Esophagus muscularis mucosa (tissue), 4 donors: ENCODE data around the gene ACE. TPM values are rescaled to one million over a fixed set of nuclear protein-coding genes. Genes with fewer than 3 reads are reported as not detected.

Experiments
- DNase-seq: peaks from one replicate; pipeline ENCODE4 v3.0.0-alpha.2; 2017; ENCODE audit errors: extremely low spot score
- H3K27ac ChIP-seq, 4 donors: fragments of 200-600 bp; sonication (generic); replicated peaks in 1 of 4; 1 replicate in 3 of 4; 2 replicates in 1 of 4; pipeline ENCODE4 v1.5.1; 2016 to 2019; ENCODE audit warnings: mild to moderate bottlenecking in 1 of 4
- H3K27me3 ChIP-seq, 4 donors: fragments of 200-600 bp; sonication (generic); one replicate each; pipeline versions ENCODE4 v1.5.1 to v1.6.0; 2016 to 2019
- H3K36me3 ChIP-seq, 4 donors: fragments of 200-600 bp; sonication (generic); one replicate each; pipeline ENCODE4 v1.5.1; 2016 to 2019
- H3K4me1 ChIP-seq, 4 donors: fragments of 200-600 bp; sonication (generic); one replicate each; pipeline ENCODE4 v1.5.1; 2016 to 2019
- H3K4me3 ChIP-seq, 4 donors: fragments of 200-600 bp; sonication (generic); 1 replicate in 2 of 4; 2 replicates in 2 of 4; pipeline ENCODE4 v1.5.1; 2016 to 2019; ENCODE audit warnings: mild to moderate bottlenecking in 4 of 4, moderate library complexity in 1 of 4
- H3K9me3 ChIP-seq, 4 donors: fragments of 200-600 bp; sonication (generic); 1 replicate in 3 of 4; 2 replicates in 1 of 4; pipeline ENCODE4 v1.5.1; 2016 to 2019
- CTCF ChIP-seq, 3 experiments: fragments of 200-600 bp in 2 of 3; fragments of 450-650 bp in 1 of 3; sonication (generic) in 2 of 3; IDR thresholded peaks; one replicate each; pipeline ENCODE4 v1.5.1; 2017 to 2019; ENCODE audit warnings: antibody characterized with exemption in 3 of 3, mild to moderate bottlenecking in 2 of 3, moderate library complexity in 1 of 3
- EP300 ChIP-seq: sonication (generic); formaldehyde crosslinking; IDR thresholded peaks from one replicate; pipeline ENCODE4 v1.6.1; 2017; ENCODE audit warnings: antibody characterized with exemption
- POLR2A ChIP-seq: fragments of 450-650 bp; IDR thresholded peaks from one replicate; pipeline ENCODE4 v1.6.1; 2017; ENCODE audit warnings: antibody characterized with exemption, moderate library complexity, mild to moderate bottlenecking, low read depth
- POLR2AphosphoS5 ChIP-seq, 2 donors: sonication (generic); formaldehyde crosslinking; IDR thresholded peaks; one replicate each; pipeline ENCODE4 v1.6.1; 2017; ENCODE audit warnings: antibody characterized with exemption in 2 of 2
- WGBS: methylation state at CpG from one replicate; pipeline ENCODE4 v1.1.5; 2018; 5-methylcytosine and 5-hydroxymethylcytosine counted together
- intact Hi-C: fragments of 100-400 bp; cut with DNase I; formaldehyde crosslinking; loops from one replicate; pipeline ENCODE4 v1.15.1; 2023
- total RNA-seq, 4 donors: library from RNA; depleted of rRNA; stranded (reverse); fragments of >200 nt; gene quantifications; one replicate each; pipeline versions ENCODE4 v1.1.0 to v1.2.1, GENCODE V29; 2016

ACE gene
- total RNA-seq, 4 donors from 2014 or later = 2.5 to 9.6 (median 4.9) TPM

GRCh38 chr17:63491413-63491812 lies 14.6 kb downstream of the ACE start:
- Histone ChIP-seq H3K4me3 (no peak overlapping the region), H3K36me3 (peaks cover 0 to 4% (median 0%) of the 10 kb centered on the region in 4 donors), H3K9me3 (no peaks in the 10 kb centered on the region), H3K4me1 (no peaks in the 10 kb centered on the region), H3K27me3 (peaks cover 0 to 3% (median 0%) of the 10 kb centered on the region in 4 donors), H3K27ac (no peak overlapping the region)
- intact Hi-C loops = no loop called here
- 85% methylated on average over 8 of the region's 8 CpGs for WGBS
- TF ChIP-seq POLR2A = no peak
- TF ChIP-seq POLR2AphosphoS5 (IDR thresholded peaks at IDR 0.05) = no peak
- TF ChIP-seq EP300 = no peak
- no peak for TF ChIP-seq CTCF (IDR thresholded peaks at IDR 0.05)
- no peak for DNase-seq

DNA sequence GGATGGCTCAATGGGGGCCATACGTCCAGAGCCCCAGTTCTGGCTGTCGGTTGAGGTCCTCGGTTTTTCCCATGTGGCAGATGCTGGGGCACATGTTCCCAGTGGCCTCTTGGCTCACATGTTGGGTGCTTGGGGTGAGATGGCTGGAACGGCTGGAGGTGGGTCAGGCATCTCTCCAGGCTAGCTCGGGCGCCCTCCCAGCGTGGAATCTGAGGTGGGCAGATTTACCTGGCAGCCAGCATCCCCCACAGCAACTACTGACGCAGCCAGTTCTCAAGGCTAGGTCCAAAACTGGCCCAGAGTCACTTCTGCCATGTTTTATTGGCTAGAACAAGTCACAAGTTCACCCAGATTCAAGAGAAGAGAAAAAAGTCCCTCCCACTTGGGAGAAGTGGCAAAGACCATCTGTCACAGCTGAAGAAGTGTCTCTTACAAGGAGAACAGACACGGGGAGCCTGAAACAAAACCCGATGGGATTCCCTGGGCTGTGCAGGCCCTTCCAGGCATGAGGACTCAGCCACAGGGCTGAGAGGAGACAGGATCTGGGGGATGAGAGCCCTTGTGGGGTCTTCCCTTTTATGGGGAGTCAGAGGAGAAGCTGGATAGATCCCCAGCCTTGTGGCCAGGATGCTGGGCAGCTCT lies 15.2 kb downstream of the ACE start:
- Histone ChIP-seq H3K27ac (no peak overlapping the region), H3K9me3 (no peaks in the 10 kb centered on the region), H3K4me3 (no peak overlapping the region), H3K36me3 (peaks cover 0 to 4% (median 0%) of the 10 kb centered on the region in 4 donors), H3K4me1 (no peaks in the 10 kb centered on the region), H3K27me3 (peaks cover 0 to 3% (median 0%) of the 10 kb centered on the region in 4 donors)
- no peak for DNase-seq
- WGBS = 70% methylated on average over 10 of the region's 10 CpGs
- TF ChIP-seq EP300 (no peak), CTCF (IDR thresholded peaks at IDR 0.05) (no peak), POLR2A (no peak), POLR2AphosphoS5 (IDR thresholded peaks at IDR 0.05) (no peak)
- intact Hi-C loops = no loop called here

DNA sequence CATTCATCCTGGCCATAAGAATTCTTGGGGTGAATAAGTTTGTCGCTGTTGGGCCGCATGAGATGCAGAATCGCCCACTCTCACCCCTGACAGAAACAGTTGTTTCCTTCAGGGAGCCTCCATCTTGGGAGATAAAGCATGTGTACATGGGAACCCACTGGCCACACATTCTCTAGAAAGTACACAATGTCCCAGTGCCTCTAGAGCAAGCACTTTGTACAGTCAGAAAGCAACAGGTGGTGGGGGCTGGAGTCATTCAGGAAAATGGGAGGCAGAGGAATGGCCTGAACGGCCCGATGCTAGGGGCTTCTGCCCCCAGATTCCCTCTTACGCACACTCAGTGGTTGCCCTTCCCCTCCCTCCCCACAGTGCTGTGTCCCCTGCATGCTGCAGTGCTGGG lies 16.1 kb downstream of the ACE start:
- no peaks in the 10 kb centered on the region for H3K27me3 ChIP-seq
- H3K36me3 ChIP-seq = peaks cover 0 to 4% (median 0%) of the 10 kb centered on the region in 4 donors
- TF ChIP-seq POLR2A = no peak
- no peak for TF ChIP-seq EP300
- TF ChIP-seq POLR2AphosphoS5 (IDR thresholded peaks at IDR 0.05) = no peak
- no peak for TF ChIP-seq CTCF (IDR thresholded peaks at IDR 0.05)
- no peak for DNase-seq
- no peaks in the 10 kb centered on the region for H3K9me3 ChIP-seq
- no peak overlapping the region for H3K4me3 ChIP-seq
- intact Hi-C loops = no loop called here
- no peaks in the 10 kb centered on the region for H3K4me1 ChIP-seq
- no peak overlapping the region for H3K27ac ChIP-seq
- WGBS = 91% methylated on average over 6 of the region's 6 CpGs

GRCh38 chr17:63493411-63493810 lies 16.6 kb downstream of the ACE start:
- no peak for TF ChIP-seq POLR2AphosphoS5 (IDR thresholded peaks at IDR 0.05)
- TF ChIP-seq POLR2A = no peak
- TF ChIP-seq EP300 = no peak
- no peak for TF ChIP-seq CTCF (IDR thresholded peaks at IDR 0.05)
- no peak for DNase-seq

More at GRCh38 chr17:63493411-63493810, 16.6 kb downstream of the ACE start:
- 95% methylated on average over 9 of the region's 9 CpGs for WGBS
- H3K27me3 ChIP-seq = no peaks in the 10 kb centered on the region
- H3K9me3 ChIP-seq = no peaks in the 10 kb centered on the region
- no peaks in the 10 kb centered on the region for H3K4me1 ChIP-seq
- intact Hi-C loops = no loop called here
- no peak overlapping the region for H3K4me3 ChIP-seq
- peaks cover 0 to 4% (median 0%) of the 10 kb centered on the region in 4 donors for H3K36me3 ChIP-seq
- no peak overlapping the region for H3K27ac ChIP-seq
